Measurements from ENCODE around the gene SLC38A2.

DNA sequence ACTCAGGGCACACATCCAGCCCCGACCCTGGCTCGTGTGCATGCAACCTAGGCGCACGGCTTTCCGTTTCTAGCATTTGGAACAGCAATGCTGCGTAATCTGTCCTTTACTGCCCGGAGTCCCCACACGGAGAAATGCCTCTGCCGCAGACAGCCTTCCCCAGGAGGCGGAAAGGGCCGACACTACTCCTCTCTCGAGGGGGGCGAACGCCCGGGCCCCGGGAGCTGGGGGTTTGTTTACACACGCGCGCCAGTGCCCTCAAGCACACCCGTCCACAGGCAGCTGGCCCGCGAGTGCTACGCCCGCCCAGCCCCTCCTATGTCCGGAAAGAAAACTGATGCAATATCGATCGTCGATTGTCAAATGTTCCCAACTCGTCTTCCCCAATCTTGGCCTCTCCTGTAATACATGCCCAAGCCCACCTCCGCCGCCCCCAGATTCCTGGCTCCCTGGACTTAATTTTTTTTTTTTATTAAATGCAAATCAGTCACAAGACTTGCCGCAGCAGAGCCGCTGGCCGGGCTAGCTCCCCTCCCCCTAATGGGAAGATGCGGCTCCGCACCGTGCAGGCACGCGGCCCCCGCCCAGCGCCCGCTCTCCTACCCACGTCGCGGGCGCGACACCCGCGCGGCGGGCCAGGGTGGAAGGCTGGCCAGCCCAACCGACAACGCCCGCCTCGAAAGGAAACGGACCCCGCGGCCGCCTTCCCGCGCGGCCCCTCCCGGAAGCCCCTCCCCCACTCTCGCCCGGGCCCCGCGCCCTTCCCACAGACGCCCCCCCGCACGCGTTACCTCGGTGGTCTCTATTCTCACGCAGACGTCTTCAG, 642 bp downstream of the SLC38A2 start:
- TF ChIP-seq, protein P1, sequence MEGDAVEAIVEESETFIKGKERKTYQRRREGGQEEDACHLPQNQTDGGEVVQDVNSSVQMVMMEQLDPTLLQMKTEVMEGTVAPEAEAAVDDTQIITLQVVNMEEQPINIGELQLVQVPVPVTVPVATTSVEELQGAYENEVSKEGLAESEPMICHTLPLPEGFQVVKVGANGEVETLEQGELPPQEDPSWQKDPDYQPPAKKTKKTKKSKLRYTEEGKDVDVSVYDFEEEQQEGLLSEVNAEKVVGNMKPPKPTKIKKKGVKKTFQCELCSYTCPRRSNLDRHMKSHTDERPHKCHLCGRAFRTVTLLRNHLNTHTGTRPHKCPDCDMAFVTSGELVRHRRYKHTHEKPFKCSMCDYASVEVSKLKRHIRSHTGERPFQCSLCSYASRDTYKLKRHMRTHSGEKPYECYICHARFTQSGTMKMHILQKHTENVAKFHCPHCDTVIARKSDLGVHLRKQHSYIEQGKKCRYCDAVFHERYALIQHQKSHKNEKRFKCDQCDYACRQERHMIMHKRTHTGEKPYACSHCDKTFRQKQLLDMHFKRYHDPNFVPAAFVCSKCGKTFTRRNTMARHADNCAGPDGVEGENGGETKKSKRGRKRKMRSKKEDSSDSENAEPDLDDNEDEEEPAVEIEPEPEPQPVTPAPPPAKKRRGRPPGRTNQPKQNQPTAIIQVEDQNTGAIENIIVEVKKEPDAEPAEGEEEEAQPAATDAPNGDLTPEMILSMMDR (IDR thresholded peaks at IDR 0.05): peak in 2 of 5 experiments; percentile 10 to 33
- no peak for TF ChIP-seq POLR2A (IDR thresholded peaks at IDR 0.05)
- no peak for TF ChIP-seq POLR2AphosphoS5 (IDR thresholded peaks at IDR 0.05)
- no peak for TF ChIP-seq EP300 (IDR thresholded peaks at IDR 0.05; ENCODE audit: low read depth)

Measured in transverse colon (tissue), 4 donors.